HEK293 (cell line): ENCODE measurements around the gene DUS3L.

Source experiments
- CTCF ChIA-PET: fragments of 350-600 bp; formaldehyde crosslinking; extraction: SDS; loops from one replicate; lab custom pipeline; 2021; ENCODE audit warnings: antibody characterized with exemption; lab: Yijun Ruan, JAX
- POLR2A ChIA-PET: fragments of 300-600 bp; formaldehyde crosslinking; extraction: SDS; loops from one replicate; lab custom pipeline; 2020; ENCODE audit warnings: antibody characterized with exemption, inconsistent platforms; lab: Yijun Ruan, JAX
- H3K27ac ChIP-seq: fragments of 200-500 bp; sonication (Bioruptor generic); 2 replicates; pipeline ENCODE4 v1.5.1; 2014; ENCODE audit warnings: low read depth, low read length, control low read depth, inconsistent platforms; ENCODE audit errors: extremely low read depth
- H3K36me3 ChIP-seq, 2 experiments: fragments of 200-500 bp in 1 of 2; sonication (Bioruptor generic) in 1 of 2; 1 replicate in 1 of 2; 2 replicates in 1 of 2; pipeline ENCODE4 v1.5.1; 2014 to 2017; ENCODE audit warnings: inconsistent platforms in 2 of 2, low read length in 2 of 2; ENCODE audit not compliant: control insufficient read depth in 2 of 2, insufficient read depth in 1 of 2
- H3K4me1 ChIP-seq: fragments of 200-500 bp; sonication (Bioruptor generic); 2 replicates; pipeline ENCODE4 v1.5.1; 2014; ENCODE audit warnings: mild to moderate bottlenecking, low read length, inconsistent platforms; ENCODE audit not compliant: control insufficient read depth, insufficient read depth
- H3K4me3 ChIP-seq: 2 replicates; pipeline ENCODE4 v1.5.1; 2011; ENCODE audit warnings: low read depth, mild to moderate bottlenecking, control low read depth, low read length, moderate library complexity
- H3K9me3 ChIP-seq: fragments of 200-500 bp; sonication (Bioruptor generic); 2 replicates; pipeline ENCODE4 v1.5.1; 2014; ENCODE audit warnings: low read depth, low read length, inconsistent platforms; ENCODE audit not compliant: control insufficient read depth, insufficient read depth
- IKZF3 ChIP-seq: fragments of 450-650 bp; IDR thresholded peaks from 2 replicates; pipeline ENCODE4 v1.5.0; 2018; ENCODE audit warnings: missing biosample characterization, mild to moderate bottlenecking, missing genetic modification characterization, moderate library complexity
- PRDM1 ChIP-seq: fragments of 450-650 bp; formaldehyde crosslinking; IDR thresholded peaks from 2 replicates; pipeline ENCODE4; 2016; ENCODE audit warnings: missing biosample characterization, missing genetic modification characterization
- RBAK ChIP-seq: fragments of 450-650 bp; formaldehyde crosslinking; IDR thresholded peaks from 2 replicates; pipeline ENCODE4 v1.5.1; 2016; ENCODE audit warnings: missing biosample characterization, missing genetic modification characterization
- REPIN1 ChIP-seq: fragments of 450-650 bp; formaldehyde crosslinking; IDR thresholded peaks from 2 replicates; pipeline ENCODE4 v1.5.1; 2017; ENCODE audit warnings: missing biosample characterization, missing genetic modification characterization, low read depth
- SCRT1 ChIP-seq: fragments of 450-650 bp; formaldehyde crosslinking; IDR thresholded peaks from 2 replicates; pipeline ENCODE4 v1.5.1; 2016; ENCODE audit warnings: missing biosample characterization, missing genetic modification characterization, borderline replicate concordance
- SP3 ChIP-seq: fragments of 450-650 bp; formaldehyde crosslinking; IDR thresholded peaks from 2 replicates; pipeline ENCODE4 v1.5.1; 2016; ENCODE audit warnings: missing biosample characterization, missing genetic modification characterization
- SP7 ChIP-seq: fragments of 450-650 bp; formaldehyde crosslinking; IDR thresholded peaks from 2 replicates; pipeline ENCODE4 v1.5.1; 2016; ENCODE audit warnings: missing biosample characterization, missing genetic modification characterization
- TCF7L2 ChIP-seq: IDR thresholded peaks from 2 replicates; pipeline ENCODE4 v1.6.1; 2011; ENCODE audit warnings: low read depth, mild to moderate bottlenecking, inconsistent platforms, low read length, moderate library complexity, borderline replicate concordance
- TRIM28 ChIP-seq: IDR thresholded peaks from 2 replicates; pipeline ENCODE4 v1.6.1; 2011; ENCODE audit warnings: low read length, control low read depth, borderline replicate concordance
- WT1 ChIP-seq: fragments of 450-650 bp; formaldehyde crosslinking; IDR thresholded peaks from 2 replicates; pipeline ENCODE4 v1.5.1; 2016; ENCODE audit warnings: missing biosample characterization, missing genetic modification characterization
- ZBTB8A ChIP-seq: fragments of 450-650 bp; formaldehyde crosslinking; IDR thresholded peaks from 2 replicates; pipeline ENCODE4 v1.5.1; 2016; ENCODE audit warnings: missing biosample characterization, missing genetic modification characterization
- ZNF121 ChIP-seq: fragments of 450-650 bp; formaldehyde crosslinking; IDR thresholded peaks from 2 replicates; pipeline ENCODE4 v1.5.1; 2016; ENCODE audit warnings: missing biosample characterization, missing genetic modification characterization
- ZNF221 ChIP-seq: fragments of 450-650 bp; formaldehyde crosslinking; IDR thresholded peaks from 2 replicates; pipeline ENCODE4 v1.5.1; 2017; ENCODE audit warnings: missing biosample characterization, missing genetic modification characterization, borderline replicate concordance
- ZNF394 ChIP-seq: fragments of 450-650 bp; formaldehyde crosslinking; IDR thresholded peaks from 2 replicates; pipeline ENCODE4 v1.5.1; 2016; ENCODE audit warnings: missing biosample characterization, missing genetic modification characterization, mild to moderate bottlenecking, moderate library complexity, borderline replicate concordance
- ZNF423 ChIP-seq: fragments of 450-650 bp; formaldehyde crosslinking; IDR thresholded peaks from 2 replicates; pipeline ENCODE4 v1.5.1; 2016; ENCODE audit warnings: missing biosample characterization, missing genetic modification characterization
- ZNF426 ChIP-seq: fragments of 450-650 bp; formaldehyde crosslinking; IDR thresholded peaks from 2 replicates; pipeline ENCODE4 v1.5.1; 2017; ENCODE audit warnings: missing biosample characterization, missing genetic modification characterization, mild to moderate bottlenecking, inconsistent platforms, moderate library complexity
- ZNF488 ChIP-seq: fragments of 450-650 bp; formaldehyde crosslinking; IDR thresholded peaks from 2 replicates; pipeline ENCODE4 v1.5.1; 2016; ENCODE audit warnings: missing biosample characterization, missing genetic modification characterization
- ZNF513 ChIP-seq: fragments of 450-650 bp; IDR thresholded peaks from 2 replicates; pipeline ENCODE4 v1.5.1; 2018; ENCODE audit warnings: missing biosample characterization, missing genetic modification characterization
- ZNF571 ChIP-seq: fragments of 450-650 bp; formaldehyde crosslinking; IDR thresholded peaks from 2 replicates; pipeline ENCODE4 v1.5.0; 2017; ENCODE audit warnings: missing biosample characterization, missing genetic modification characterization
- ZNF624 ChIP-seq: fragments of 450-650 bp; formaldehyde crosslinking; IDR thresholded peaks from 2 replicates; pipeline ENCODE4 v1.5.1; 2017; ENCODE audit warnings: missing biosample characterization, missing genetic modification characterization
- ZNF660 ChIP-seq: fragments of 450-650 bp; IDR thresholded peaks from 2 replicates; pipeline ENCODE4 v1.5.1; 2018; ENCODE audit warnings: missing biosample characterization, mild to moderate bottlenecking, missing genetic modification characterization
- ZNF777 ChIP-seq: fragments of 450-650 bp; formaldehyde crosslinking; IDR thresholded peaks from 2 replicates; pipeline ENCODE4 v1.5.1; 2017; ENCODE audit warnings: missing biosample characterization, missing genetic modification characterization, borderline replicate concordance
- TF ChIP-seq, protein P1 (sequence below): fragments of 450-650 bp; formaldehyde crosslinking; IDR thresholded peaks from 2 replicates; pipeline ENCODE4 v1.5.1; 2017; ENCODE audit warnings: missing biosample characterization, missing genetic modification characterization
- TF ChIP-seq, protein P2 (sequence below): fragments of 450-650 bp; formaldehyde crosslinking; IDR thresholded peaks from 2 replicates; pipeline ENCODE4 v1.5.1; 2016; ENCODE audit warnings: missing biosample characterization, missing genetic modification characterization
- TF ChIP-seq, protein P3 (sequence below): fragments of 450-650 bp; formaldehyde crosslinking; IDR thresholded peaks from 2 replicates; pipeline ENCODE4 v1.5.1; 2016; ENCODE audit warnings: missing biosample characterization, missing genetic modification characterization
- TF ChIP-seq, protein P4 (sequence below): fragments of 450-650 bp; formaldehyde crosslinking; IDR thresholded peaks from 2 replicates; pipeline ENCODE4 v1.5.1; 2016; ENCODE audit warnings: missing biosample characterization, missing genetic modification characterization

DUS3L gene

DNA sequence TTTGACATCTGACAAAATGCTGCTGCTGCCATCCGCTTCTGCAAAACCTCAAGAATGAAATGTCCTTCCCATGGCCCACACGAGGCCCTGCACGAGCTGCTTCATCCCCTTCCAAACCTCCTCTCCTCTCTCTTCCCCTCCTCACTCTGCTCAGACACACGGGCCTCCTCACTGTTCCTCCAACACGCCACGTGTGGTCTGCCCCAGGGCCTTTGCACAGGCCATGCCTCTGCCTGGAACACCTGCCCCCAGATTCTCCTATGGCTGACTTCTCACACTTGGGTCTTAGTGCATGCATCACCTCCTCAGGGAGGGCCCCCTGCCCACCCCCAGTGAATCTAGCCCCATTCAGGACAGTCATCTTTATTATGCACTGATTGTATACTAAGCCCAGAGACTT, 29.8 kb upstream of the DUS3L start (continued):
- TF ChIP-seq, protein P1, sequence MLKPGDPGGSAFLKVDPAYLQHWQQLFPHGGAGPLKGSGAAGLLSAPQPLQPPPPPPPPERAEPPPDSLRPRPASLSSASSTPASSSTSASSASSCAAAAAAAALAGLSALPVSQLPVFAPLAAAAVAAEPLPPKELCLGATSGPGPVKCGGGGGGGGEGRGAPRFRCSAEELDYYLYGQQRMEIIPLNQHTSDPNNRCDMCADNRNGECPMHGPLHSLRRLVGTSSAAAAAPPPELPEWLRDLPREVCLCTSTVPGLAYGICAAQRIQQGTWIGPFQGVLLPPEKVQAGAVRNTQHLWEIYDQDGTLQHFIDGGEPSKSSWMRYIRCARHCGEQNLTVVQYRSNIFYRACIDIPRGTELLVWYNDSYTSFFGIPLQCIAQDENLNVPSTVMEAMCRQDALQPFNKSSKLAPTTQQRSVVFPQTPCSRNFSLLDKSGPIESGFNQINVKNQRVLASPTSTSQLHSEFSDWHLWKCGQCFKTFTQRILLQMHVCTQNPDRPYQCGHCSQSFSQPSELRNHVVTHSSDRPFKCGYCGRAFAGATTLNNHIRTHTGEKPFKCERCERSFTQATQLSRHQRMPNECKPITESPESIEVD (tag by site-specific recombination), result no peak
- TF ChIP-seq TRIM28 (no peak), ZNF624 (no peak), ZNF488 (tag by site-specific recombination) (no peak), ZBTB8A (no peak), ZNF777 (tag by site-specific recombination) (no peak), ZNF423 (tag by site-specific recombination) (no peak), ZNF426 (tag by site-specific recombination) (no peak), RBAK (tag by site-specific recombination) (no peak), SP7 (tag by site-specific recombination) (no peak)
- TF ChIP-seq, protein P2, sequence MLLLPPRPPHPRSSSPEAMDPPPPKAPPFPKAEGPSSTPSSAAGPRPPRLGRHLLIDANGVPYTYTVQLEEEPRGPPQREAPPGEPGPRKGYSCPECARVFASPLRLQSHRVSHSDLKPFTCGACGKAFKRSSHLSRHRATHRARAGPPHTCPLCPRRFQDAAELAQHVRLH (tag by site-specific recombination), result peak; percentile 68; the same call in 1 of the 2 replicates

- TF ChIP-seq TCF7L2 (no peak), IKZF3 (tag by site-specific recombination) (no peak), ZNF660 (tag by site-specific recombination) (no peak), SP3 (tag by site-specific recombination) (no peak), SCRT1 (tag by site-specific recombination) (no peak), ZNF394 (tag by site-specific recombination) (no peak), REPIN1 (no peak)
- TF ChIP-seq, protein P3, sequence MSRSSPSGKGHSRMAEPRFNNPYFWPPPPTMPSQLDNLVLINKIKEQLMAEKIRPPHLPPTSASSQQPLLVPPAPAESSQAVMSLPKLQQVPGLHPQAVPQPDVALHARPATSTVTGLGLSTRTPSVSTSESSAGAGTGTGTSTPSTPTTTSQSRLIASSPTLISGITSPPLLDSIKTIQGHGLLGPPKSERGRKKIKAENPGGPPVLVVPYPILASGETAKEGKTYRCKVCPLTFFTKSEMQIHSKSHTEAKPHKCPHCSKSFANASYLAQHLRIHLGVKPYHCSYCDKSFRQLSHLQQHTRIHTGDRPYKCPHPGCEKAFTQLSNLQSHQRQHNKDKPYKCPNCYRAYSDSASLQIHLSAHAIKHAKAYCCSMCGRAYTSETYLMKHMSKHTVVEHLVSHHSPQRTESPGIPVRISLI (tag by site-specific recombination), result no peak
- POLR2A ChIA-PET, result no interaction called here
- no peaks in the 10 kb centered on the region for H3K4me1 ChIP-seq
- H3K9me3 ChIP-seq, result no peaks in the 10 kb centered on the region
- no peak overlapping the region for H3K27ac ChIP-seq
- CTCF ChIA-PET, result interaction anchor here (1.6 kb wide), 1 partner anchor 15 kb away, joined by 4 read pairs; no protein-coding TSS in a partner anchor
- H3K4me3 ChIP-seq, result no peak overlapping the region
- no peaks in the 10 kb centered on the region for H3K36me3 ChIP-seq
Observed at GRCh38 chr19:5818594-5818993, 27.6 kb upstream of the DUS3L start.

- ChIA-PET CTCF (interaction anchor here (0.6 to 1.6 kb wide), 2 partner anchors 13 to 43 kb away, joined by 3 to 4 read pairs; no protein-coding TSS in a partner anchor), POLR2A (no interaction called here)
- no peaks in the 10 kb centered on the region for H3K4me1 ChIP-seq
- H3K36me3 ChIP-seq, result no peaks in the 10 kb centered on the region
- no peak overlapping the region for H3K27ac ChIP-seq
- H3K9me3 ChIP-seq, result no peaks in the 10 kb centered on the region
- no peak overlapping the region for H3K4me3 ChIP-seq
- TF ChIP-seq ZNF121 (tag by site-specific recombination) (peak; percentile 78), WT1 (no peak), ZNF571 (tag by site-specific recombination) (no peak), PRDM1 (tag by site-specific recombination) (peak; percentile 99), ZNF660 (tag by site-specific recombination) (no peak), ZNF221 (tag by site-specific recombination) (no peak), ZNF513 (tag by site-specific recombination) (no peak)
- TF ChIP-seq, protein P4, sequence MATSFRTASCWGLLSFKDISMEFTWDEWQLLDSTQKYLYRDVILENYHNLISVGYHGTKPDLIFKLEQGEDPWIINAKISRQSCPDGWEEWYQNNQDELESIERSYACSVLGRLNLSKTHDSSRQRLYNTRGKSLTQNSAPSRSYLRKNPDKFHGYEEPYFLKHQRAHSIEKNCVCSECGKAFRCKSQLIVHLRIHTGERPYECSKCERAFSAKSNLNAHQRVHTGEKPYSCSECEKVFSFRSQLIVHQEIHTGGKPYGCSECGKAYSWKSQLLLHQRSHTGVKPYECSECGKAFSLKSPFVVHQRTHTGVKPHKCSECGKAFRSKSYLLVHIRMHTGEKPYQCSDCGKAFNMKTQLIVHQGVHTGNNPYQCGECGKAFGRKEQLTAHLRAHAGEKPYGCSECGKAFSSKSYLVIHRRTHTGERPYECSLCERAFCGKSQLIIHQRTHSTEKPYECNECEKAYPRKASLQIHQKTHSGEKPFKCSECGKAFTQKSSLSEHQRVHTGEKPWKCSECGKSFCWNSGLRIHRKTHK (tag by site-specific recombination), result no peak
Observed at GRCh38 chr19:5817218-5817617, 26.3 kb upstream of the DUS3L start.
